HG03196 (cell line): ENCODE measurements around the gene DNAI2.

ENCODE experiments used
- ATAC-seq: cut with Tn5 transposase; IDR thresholded peaks from one replicate; pipeline ENCODE4 v1.9.1; 2021; ENCODE audit not compliant: unreplicated experiment

The DNAI2 gene

DNA sequence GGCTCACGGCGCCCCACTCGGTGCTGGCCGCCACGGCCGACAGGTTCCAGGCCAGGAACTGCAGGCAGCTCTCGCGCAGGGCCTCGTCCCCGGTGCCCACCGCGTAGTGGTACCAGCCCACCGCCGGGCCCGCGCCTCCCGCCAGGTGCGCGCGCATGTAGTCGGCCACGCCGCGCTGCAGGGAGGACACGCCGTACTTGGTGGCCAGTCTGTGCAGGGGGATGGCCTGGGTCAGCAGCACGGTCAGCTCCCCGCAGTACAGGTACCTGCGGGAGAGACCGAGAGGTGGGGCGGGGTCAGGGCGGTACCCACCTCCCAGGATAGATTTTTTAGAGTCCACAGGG, 83.4 kb downstream of the DNAI2 start:
- no peak for ATAC-seq

GRCh38 chr17:74358697-74359096, 84.7 kb downstream of the DNAI2 start:
- ATAC-seq: no peak

GRCh38 chr17:74359916-74360315, 85.9 kb downstream of the DNAI2 start:
- no peak for ATAC-seq

DNA sequence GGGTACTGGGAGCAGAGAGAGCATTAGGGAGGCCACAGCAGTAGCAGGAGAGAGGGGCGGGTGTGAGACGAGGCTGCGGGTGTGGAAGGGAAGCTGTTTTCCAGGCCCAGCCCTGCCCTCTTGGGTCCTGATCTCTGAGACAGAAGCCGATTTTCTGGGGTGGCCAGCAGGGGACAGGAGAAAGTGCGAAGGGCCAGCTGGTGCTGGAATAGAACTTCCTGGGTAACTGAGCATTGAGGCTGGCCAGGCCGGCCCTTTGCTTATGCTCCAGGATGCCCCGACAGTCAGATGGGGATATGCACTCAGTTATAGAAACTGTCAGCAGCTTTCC, 86.8 kb downstream of the DNAI2 start:
- no peak for ATAC-seq

DNA sequence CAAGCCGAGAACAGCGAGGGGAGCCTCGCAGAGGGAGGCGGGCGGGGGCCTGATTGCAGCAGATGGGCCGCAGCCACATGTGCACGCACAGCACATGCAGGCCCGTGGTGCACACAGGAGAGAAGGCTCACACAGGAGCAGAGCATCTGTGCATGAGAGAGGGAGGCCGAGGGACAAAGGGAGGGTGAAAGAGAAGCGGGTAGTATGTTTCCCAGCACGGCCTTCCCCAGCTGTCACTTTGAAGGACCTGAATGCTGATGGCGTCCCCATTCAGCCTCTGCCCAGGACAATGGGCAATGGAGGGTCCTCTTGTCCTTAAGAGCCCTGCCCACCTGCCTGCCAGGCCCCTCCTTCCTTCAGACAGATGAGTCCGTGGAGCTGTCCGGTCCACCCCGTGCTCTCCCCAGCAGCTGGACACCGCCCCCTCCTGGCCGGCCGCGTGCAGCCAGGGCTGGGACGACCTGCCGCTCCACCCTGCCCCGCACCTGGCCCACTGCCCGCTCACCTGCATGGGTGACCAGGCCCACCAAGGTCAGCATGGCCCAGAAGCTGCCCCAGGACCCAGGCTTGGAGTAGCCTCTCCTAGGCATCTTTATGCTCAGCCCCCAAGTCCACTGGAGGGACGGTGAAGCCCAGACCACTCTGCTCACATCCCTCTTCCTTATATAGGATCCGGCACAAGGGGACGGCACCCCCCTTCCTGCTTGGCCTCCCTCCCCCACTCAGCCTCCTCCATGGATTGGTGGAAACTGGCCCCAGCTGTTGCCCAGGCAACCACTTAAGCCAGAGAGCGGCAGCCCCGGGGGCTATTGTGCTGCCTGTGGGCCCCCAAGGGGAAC, 87.4 kb downstream of the DNAI2 start, which contains the start of gene BTBD17:
BTBD17 (minus strand) TSS at position 639 of the 839 bp plus-strand sequence; CDS start at position 590, 49 bp downstream.
- ATAC-seq: no peak

DNA sequence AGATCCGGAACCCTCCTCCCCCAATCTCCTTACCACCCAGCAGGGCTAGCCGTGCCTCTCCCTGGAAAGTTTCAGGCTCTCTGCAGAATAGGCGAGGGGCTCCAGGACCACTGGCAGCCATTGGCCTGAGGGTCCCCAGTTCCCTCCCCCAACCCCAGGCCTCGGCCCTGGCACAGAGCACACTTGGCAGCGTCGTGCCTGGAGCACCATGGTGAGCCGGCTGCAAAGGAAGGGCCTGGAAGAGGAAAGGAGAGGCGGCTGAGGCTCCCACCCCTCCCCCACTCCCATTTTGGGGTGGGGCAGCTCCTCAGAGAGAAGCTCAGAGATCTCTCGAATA, 88.0 kb downstream of the DNAI2 start:
- ATAC-seq: no peak

DNA sequence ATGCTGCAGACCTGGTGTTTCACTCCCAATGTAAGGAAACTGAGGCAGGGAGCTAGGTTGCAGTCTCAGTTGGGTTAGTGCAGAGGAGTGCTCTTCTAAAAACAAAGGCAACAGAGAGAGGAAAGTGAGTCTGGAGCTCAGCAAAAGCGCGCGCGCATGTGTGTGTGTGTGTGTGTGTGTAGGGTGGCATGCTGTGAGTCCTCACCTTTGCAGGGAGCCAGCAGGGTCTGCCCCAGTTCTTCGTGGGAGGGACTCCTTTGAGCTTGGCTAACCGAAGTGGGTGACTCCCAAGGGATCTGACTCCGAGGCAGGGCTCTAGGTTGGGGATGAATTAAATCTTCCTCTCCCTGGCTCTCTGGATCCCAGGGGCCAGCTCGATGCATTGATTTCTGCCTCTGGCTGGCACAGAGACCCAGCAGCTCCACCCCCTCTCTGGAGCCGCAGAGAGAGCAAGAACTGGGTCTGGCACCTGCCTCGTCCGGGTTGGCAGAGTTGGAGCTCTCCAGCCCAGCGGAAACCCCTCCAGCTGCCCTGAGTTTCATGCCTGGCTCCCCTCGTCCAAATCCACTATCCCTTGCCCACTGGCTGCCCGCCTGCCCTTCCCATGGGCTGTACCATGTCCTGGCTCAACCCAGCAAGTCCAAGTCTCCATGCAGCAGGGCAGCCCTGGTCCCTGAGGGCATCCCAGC, 88.9 kb downstream of the DNAI2 start:
- ATAC-seq: no peak
